ENCODE results near the gene FOXP2.

Gene FOXP2

GRCh38 chr7:114660126-114660486, 245.5 kb downstream of the FOXP2 start:
- no peak for DNase-seq

GRCh38 chr7:114660753-114661152, 246.1 kb downstream of the FOXP2 start:
- DNase-seq = no peak

- DNase-seq = no peak
These were observed 247.5 kb downstream of the FOXP2 start for GRCh38 chr7:114662002-114662677.

DNA sequence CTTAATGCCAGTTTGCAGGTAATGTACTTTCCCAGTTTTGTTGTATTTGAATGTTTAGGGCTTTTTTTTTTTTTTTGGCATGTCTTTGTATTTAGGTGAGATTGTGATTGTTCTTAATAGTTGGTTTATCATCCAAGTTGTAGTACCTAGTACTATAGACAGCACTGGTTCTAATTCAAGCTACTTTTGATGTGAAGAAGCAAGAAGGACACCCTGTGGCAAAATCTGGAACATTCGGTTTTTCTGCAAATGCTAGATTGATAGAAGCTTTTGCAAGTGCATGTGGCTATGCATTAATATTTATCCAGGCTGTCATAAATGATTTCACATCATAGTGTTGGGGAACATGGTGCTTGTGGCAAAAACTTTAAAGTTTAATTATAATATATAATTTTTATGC, 248.9 kb downstream of the FOXP2 start:
- no peak for DNase-seq

GRCh38 chr7:114670676-114671075, 256.1 kb downstream of the FOXP2 start:
- no peak for DNase-seq

- DNase-seq = no peak
These were observed 257.0 kb downstream of the FOXP2 start for GRCh38 chr7:114671563-114672123.

DNA sequence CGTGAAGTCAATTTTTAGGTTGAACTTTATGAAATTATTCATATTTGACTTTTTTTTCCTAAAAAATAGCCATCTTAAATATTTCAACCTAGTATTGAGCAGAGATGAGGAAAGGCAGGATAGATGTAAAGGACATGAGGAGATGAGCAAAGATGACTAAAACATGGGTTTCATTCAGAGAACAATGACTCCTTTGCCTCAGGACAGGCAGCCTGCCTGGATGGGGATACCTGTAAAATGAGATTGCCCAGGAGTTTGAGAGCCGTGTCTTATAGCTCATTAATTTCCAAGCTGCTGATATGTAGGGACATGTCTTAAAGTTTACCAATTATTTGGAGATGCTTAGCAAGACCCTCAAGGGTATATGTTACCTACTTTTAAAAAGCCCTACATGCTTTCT, 263.5 kb downstream of the FOXP2 start:
- DNase-seq = no peak

DNA sequence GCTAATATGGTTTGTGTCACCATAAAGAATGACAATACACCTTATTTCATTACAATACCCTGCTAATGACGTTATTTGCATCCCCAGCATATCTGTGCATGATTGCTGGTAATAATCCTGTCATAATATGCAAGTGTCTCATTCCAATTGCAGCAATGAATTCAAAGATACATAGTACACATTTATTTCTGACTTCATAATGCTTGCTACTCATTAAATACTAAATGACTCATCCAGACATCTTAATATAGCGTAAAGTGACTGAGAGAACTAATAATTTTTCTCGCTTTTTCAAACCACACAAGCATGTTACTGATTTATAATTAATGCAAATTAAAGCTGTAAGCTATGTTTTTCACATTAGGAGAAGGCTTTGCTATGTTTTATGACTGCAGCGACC, 272.6 kb downstream of the FOXP2 start:
- no peak for DNase-seq

GRCh38 chr7:114688443-114689055, 273.9 kb downstream of the FOXP2 start:
- no peak for DNase-seq

DNA sequence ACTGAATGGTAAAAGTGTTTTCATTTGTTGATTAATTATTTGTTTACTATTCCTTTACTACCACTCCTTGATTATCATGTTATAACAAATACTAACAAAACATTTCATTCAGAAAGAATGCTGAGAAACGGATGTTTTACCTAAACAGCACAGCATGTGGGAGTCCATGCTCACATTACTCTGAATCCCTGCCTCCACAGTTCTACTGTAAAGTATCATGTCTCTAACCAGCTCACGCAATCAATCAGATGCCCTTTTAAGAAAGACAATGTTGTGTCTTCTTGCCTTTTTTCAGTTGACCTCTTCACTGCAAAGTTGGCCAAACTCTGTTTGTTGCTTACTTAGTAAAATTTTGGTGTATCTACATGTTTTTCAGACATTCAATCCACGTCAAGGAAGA, 274.8 kb downstream of the FOXP2 start:
- DNase-seq = no peak

GRCh38 chr7:114691605-114692004, 277.0 kb downstream of the FOXP2 start:
- no peak for DNase-seq

- no peak for DNase-seq
These were observed 280.6 kb downstream of the FOXP2 start for GRCh38 chr7:114695182-114695581.

- DNase-seq = no peak
These were observed 285.8 kb downstream of the FOXP2 start for GRCh38 chr7:114700247-114700928.

- no peak for DNase-seq
These were observed 289.1 kb downstream of the FOXP2 start for GRCh38 chr7:114703677-114704076.

- DNase-seq = no peak
These were observed 294.0 kb downstream of the FOXP2 start for GRCh38 chr7:114708646-114709045.

DNA sequence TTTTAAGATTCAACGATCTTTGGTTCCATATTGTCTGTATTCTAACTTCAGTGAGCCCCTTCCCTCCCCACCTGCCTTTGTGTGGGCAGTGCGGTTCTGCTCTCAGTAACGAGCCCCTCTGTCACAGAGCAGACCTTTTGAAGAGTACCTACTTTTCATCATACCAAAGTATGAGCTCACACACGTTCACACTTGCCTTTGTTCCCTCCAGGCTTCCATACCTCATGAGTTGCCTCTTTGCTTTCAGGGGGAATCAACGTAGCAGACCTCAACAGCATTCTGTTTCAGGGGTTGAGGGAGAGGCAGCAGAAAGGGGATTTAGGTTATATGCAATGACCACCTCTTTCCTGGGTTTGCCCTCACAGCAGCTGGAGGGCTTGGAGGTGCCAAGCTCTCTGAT, 295.9 kb downstream of the FOXP2 start:
- no peak for DNase-seq

DNA sequence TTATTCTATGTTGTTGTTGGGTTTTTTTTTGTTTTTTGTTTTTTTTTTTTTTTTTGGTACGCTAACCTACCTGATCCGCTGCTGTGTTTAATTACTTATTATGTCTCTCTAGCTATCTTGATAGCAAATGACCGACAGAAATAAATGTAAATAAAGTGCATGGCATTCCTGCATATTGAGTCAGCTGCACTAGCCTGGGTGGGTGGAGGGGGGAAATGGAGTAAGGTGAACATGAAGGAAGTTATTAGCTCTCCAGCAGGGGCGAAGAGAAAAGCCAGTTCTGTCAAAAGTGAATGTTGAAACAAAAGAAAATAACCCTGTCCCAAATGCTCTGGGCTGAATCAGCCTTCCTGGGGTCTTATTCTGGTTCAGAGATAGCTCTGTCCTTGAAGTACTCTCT, 296.6 kb downstream of the FOXP2 start:
- DNase-seq = no peak

- DNase-seq = no peak
These were observed 301.3 kb downstream of the FOXP2 start for GRCh38 chr7:114715907-114716306.

- DNase-seq = no peak
These were observed 304.2 kb downstream of the FOXP2 start for GRCh38 chr7:114718861-114719260.

- DNase-seq = no peak
These were observed 306.1 kb downstream of the FOXP2 start for GRCh38 chr7:114720725-114721124.

DNA sequence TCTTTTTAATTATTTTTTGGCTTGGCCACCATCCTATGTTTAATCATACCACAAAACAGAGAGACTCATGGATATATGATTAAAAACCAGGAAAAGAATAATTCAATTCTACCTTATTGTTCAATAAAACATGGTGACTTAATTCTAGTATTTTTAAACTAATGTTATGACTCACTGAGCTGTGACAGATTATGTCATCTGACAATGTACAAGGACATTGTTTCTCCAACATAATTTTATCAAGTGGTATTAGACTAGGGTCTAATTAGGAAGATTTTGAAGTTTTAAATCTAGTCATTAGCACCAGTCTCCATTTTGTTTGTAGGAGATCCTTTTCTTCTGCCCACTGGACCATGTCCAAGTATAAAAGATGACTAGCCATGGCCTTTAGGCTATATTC, 307.9 kb downstream of the FOXP2 start:
- DNase-seq = no peak

- DNase-seq = no peak
These were observed 308.7 kb downstream of the FOXP2 start for GRCh38 chr7:114723308-114723707.

- DNase-seq = no peak
These were observed 325.5 kb downstream of the FOXP2 start for GRCh38 chr7:114740095-114740494.

DNA sequence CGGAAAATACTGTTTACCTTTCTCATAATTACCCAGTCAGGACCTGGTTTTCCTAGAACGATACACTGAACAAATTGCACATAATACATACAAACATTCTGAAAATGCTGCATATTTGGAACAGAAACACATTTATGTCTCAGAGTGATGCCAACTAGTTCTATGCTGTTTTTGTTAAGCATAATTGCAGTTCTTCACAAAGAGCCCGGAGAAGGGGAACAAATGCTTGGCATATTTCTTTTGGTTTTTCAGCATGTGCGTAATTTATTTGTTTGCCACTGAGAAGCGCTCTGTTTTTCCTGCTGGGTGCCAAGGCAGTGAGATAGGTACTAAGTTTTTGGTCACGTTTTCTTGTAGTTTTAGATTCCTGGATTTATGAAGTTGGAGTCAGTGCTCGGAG, 326.3 kb downstream of the FOXP2 start:
- DNase-seq = no peak
